Upper lobe of right lung (tissue), 1 donor: ENCODE data around the gene ERAL1. TPM values are rescaled to one million over a fixed set of nuclear protein-coding genes. Genes with fewer than 3 reads are reported as not detected.

Experiments
- ATAC-seq: fragments of 200-7000 bp; cut with Tn5 transposase; one replicate; pipeline ENCODE4 v1.9.1; 2020; ENCODE audit warnings: mild to moderate bottlenecking, moderate library complexity
- DNase-seq: peaks from one replicate; pipeline ENCODE4 v3.0.0-alpha.2; 2020
- H3K27ac ChIP-seq: fragments of 200-600 bp; one replicate; pipeline ENCODE4 v1.8.0; 2022
- H3K27me3 ChIP-seq: fragments of 200-600 bp; one replicate; pipeline ENCODE4 v1.8.0; 2022; ENCODE audit warnings: mild to moderate bottlenecking
- H3K36me3 ChIP-seq: fragments of 200-600 bp; one replicate; pipeline ENCODE4 v1.8.0; 2022
- H3K4me1 ChIP-seq: fragments of 200-600 bp; one replicate; pipeline ENCODE4 v1.8.0; 2022
- H3K4me3 ChIP-seq: fragments of 200-600 bp; one replicate; pipeline ENCODE4 v1.8.0; 2022; ENCODE audit warnings: mild to moderate bottlenecking
- H3K9me3 ChIP-seq: fragments of 200-600 bp; one replicate; pipeline ENCODE4 v1.8.0; 2022
- intact Hi-C: fragments of 100-400 bp; cut with DNase I; formaldehyde crosslinking; loops from one replicate; pipeline ENCODE4 v1.11.0; 2022
- total RNA-seq: library from RNA; stranded (reverse); fragmentation: NEBNext Ultra II Directional; extraction: Animal tissue kit (Norgen Biotek cat#: 25700); gene quantifications from one replicate; pipeline ENCODE4 v1.2.1, GENCODE V29; 2021
- TF ChIP-seq, protein P1 (sequence below): fragments of 200-600 bp; IDR thresholded peaks from one replicate; pipeline ENCODE4 v1.8.0; 2022; ENCODE audit warnings: antibody characterized with exemption
- donor health status: DM: no; HTN: yes; CAD: no; lungs with severe emphysema.

ERAL1 gene
- total RNA-seq, 1 donor from 2014 or later: 24.4 TPM

DNA sequence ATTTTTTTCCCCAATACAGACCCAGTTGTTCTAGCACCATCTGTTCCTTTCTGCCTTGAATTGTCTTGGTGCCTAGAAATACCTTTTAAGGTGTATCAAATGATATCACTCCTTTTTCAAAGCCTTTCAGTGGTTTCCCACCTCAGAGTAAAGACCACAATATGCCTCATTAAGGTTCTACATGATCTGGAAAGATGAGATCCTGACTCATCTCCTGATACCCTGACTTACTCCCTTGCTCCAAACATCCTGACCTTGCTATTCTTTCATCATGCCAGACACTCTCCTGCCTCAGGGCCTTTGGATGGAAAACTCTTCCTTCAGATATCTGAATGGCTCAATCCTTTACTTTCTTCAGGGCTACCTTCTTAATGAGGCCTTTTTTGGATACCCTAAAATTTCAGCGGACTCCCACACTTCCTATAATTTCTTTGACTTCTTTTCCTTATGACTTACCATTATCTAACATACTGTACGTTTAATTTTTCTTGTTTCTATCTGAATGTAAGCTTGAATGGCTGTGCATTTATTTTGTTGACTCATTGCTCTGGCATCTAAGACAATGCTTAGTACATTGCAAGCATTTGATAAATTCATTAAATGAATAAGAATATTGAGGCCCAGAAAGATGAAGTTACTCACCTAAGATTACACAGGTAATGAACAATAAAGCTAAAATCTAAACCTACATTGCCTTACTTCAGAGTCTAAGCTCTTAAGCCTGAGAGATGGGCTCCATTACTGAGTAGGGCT is 23.5 kb downstream of the ERAL1 start:
- H3K9me3 ChIP-seq: no peaks in the 10 kb centered on the region
- H3K27ac ChIP-seq: no peak overlapping the region
- TF ChIP-seq, protein P1, sequence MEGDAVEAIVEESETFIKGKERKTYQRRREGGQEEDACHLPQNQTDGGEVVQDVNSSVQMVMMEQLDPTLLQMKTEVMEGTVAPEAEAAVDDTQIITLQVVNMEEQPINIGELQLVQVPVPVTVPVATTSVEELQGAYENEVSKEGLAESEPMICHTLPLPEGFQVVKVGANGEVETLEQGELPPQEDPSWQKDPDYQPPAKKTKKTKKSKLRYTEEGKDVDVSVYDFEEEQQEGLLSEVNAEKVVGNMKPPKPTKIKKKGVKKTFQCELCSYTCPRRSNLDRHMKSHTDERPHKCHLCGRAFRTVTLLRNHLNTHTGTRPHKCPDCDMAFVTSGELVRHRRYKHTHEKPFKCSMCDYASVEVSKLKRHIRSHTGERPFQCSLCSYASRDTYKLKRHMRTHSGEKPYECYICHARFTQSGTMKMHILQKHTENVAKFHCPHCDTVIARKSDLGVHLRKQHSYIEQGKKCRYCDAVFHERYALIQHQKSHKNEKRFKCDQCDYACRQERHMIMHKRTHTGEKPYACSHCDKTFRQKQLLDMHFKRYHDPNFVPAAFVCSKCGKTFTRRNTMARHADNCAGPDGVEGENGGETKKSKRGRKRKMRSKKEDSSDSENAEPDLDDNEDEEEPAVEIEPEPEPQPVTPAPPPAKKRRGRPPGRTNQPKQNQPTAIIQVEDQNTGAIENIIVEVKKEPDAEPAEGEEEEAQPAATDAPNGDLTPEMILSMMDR: no peak
- no peak for ATAC-seq
- no peaks in the 10 kb centered on the region for H3K27me3 ChIP-seq
- no peak overlapping the region for H3K4me3 ChIP-seq
- peaks cover 55% of the 10 kb centered on the region for H3K36me3 ChIP-seq
- DNase-seq: no peak
- H3K4me1 ChIP-seq: no peaks in the 10 kb centered on the region
- intact Hi-C loops: no loop called here

DNA sequence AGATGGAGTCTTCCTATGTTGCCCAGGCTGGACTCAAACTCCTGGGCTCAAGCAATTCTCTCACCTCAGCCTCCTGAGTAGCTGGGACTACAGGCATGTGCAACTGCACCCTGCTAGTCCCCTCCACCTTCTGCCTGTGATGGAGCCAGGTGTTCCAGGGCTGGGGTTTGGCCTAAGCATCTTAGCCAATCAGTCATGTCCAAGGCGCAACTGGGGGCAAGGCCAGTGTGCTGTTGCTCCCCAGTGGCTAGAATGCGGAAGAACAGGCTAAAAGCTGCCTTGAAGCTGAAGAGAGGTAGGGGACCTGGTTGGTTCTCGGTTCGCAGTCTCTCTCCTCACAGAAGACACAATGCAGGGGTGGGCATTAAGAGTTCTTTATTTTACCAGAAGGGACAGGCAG is 24.2 kb downstream of the ERAL1 start:
- H3K4me3 ChIP-seq: no peak overlapping the region
- H3K36me3 ChIP-seq: peaks cover 61% of the 10 kb centered on the region
- peak; percentile 48 for ATAC-seq
- intact Hi-C loops: no loop called here
- H3K27me3 ChIP-seq: no peaks in the 10 kb centered on the region
- TF ChIP-seq, protein P1: peak; percentile 5
- H3K9me3 ChIP-seq: no peaks in the 10 kb centered on the region
- H3K27ac ChIP-seq: no peak overlapping the region
- DNase-seq: no peak
- no peaks in the 10 kb centered on the region for H3K4me1 ChIP-seq

DNA sequence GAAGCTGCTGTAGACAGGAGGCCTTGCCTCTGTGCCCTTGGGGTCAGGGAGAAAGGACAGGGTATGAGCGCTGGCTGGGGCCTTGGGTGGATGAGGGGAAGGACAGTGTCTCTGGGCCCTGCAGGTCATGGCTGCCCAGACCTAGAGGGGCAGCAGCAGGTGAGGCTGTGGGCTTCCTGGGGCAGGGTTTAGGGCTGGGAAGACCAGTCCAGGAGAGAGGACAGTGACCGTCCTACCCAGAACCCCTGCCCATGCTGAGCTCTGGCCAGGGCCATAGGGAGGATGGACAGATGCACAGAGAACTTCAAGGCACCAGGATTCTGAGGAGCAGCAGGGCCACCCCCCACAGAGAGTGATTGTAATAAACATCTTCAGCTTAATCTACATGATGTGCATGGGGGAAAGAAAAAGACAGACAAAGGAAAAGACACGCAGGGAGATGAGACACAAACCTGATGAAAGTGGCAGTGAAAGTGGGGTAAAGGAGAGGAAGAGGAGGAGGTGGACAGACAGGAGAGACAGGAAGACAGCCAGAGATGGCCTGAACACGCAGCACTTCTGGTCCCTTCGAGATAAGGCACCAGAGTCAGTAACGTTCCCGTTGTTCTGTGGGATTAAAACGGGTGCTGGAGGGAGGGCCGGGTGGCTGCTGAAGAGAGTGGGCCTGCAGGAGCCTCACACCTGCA is 25.2 kb downstream of the ERAL1 start:
- no peak overlapping the region for H3K27ac ChIP-seq
- H3K27me3 ChIP-seq: no peaks in the 10 kb centered on the region
- no peak for ATAC-seq
- intact Hi-C loops: no loop called here
- DNase-seq: no peak
- H3K9me3 ChIP-seq: no peaks in the 10 kb centered on the region
- no peak overlapping the region for H3K4me3 ChIP-seq
- TF ChIP-seq, protein P1: no peak
- peaks cover 72% of the 10 kb centered on the region for H3K36me3 ChIP-seq
- no peaks in the 10 kb centered on the region for H3K4me1 ChIP-seq

DNA sequence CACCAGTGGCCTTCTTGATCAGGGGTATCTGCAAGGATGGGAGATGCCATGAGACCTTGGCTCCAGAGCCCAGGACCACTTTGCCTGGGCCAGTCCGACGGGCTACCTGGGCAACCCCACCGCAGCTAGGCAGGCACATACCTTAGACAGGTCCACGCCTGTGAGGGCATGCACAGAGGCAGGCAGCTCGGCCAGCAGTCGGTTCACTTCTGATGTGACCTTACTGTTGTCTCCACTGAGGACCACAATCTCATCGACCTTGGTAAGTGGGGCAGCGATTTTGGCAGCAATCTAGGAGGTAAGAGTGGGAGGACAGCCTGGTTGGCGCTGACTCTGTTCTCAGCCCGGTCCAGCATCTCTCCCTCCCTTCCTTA is 25.7 kb downstream of the ERAL1 start:
- intact Hi-C loops: no loop called here
- DNase-seq: no peak
- ATAC-seq: no peak
- Histone ChIP-seq H3K36me3 (peaks cover 77% of the 10 kb centered on the region), H3K4me3 (no peak overlapping the region), H3K27ac (no peak overlapping the region), H3K27me3 (no peaks in the 10 kb centered on the region), H3K4me1 (no peaks in the 10 kb centered on the region), H3K9me3 (no peaks in the 10 kb centered on the region)
- TF ChIP-seq, protein P1: no peak

DNA sequence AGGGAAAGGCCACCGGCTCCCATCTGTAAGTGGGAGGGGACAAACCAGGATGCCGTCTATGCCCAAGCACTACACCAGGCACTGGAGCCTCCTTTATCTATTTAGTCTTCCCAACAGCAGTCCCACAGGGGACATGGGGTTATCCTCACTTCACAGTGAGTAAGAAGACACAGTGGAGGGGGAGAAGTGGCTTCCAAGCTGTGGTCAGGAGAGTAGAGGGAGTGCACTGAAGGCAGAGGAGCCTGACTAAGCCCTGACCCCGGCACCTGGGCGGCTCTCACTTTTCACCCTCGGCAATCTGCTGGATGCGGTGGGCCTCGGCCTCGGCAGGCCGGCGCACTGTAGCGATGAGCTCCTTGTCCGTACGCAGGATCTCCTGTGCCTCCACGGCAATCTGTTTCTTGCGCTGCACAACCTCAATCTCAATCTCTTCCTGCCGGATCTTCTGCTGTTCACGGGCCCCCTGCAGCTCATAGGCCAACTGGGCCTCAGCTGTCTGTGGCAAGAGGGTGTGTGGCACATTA is 26.8 kb downstream of the ERAL1 start:
- no peaks in the 10 kb centered on the region for H3K9me3 ChIP-seq
- TF ChIP-seq, protein P1: no peak
- peaks cover 87% of the 10 kb centered on the region for H3K36me3 ChIP-seq
- DNase-seq (no peak), ATAC-seq (no peak)
- H3K27ac ChIP-seq: no peak overlapping the region
- intact Hi-C loops: no loop called here
- no peaks in the 10 kb centered on the region for H3K27me3 ChIP-seq
- no peaks in the 10 kb centered on the region for H3K4me1 ChIP-seq
- H3K4me3 ChIP-seq: no peak overlapping the region
